Astrocyte of the spinal cord (primary cell): ENCODE measurements around the gene LRPAP1.
"Not testable (repeated sequence)": the region's sequence is repeated elsewhere in the genome, so short reads cannot be mapped to it uniquely, and the experiment has no call there.

Experiments used
- DNase-seq: peaks from one replicate; pipeline ENCODE4 v3.0.0; 2011; ENCODE audit warnings: low read depth, low spot score
- H3K4me3 ChIP-seq: 2 replicates; pipeline ENCODE4 v1.5.1; 2011; ENCODE audit warnings: low read depth, mild to moderate bottlenecking, low read length, moderate library complexity
- in situ Hi-C: cut with HindIII; loops from 2 replicates; pipeline ENCODE4 v1.10.0; 2017; ENCODE audit warnings: low sequenced_read_pairs

LRPAP1 gene

GRCh38 chr4:3557676-3558513, 25.7 kb upstream of the LRPAP1 start:
- DNase-seq, in situ Hi-C loops, H3K4me3 ChIP-seq: not testable (repeated sequence)

DNA sequence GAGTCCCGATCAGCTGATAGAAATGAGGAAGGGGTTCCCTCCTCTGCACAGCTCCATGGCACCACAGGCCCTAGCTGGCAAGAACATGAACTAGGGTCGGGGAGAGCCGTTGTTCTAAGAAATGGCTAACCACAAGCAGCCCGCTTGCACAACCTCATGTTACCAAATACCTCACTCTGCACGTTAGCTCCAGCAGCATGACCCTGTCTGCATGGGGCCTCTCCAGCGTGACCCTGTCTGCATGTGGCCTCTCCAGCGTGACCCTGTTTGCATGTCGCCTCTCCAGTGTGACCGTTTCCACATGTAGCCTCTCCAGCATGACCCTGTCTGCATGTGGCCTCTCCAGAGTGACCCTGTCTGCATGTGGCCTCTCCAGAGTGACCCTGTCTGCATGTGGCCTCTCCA, 24.9 kb upstream of the LRPAP1 start:
- DNase-seq, H3K4me3 ChIP-seq, in situ Hi-C loops: not testable (repeated sequence)

DNA sequence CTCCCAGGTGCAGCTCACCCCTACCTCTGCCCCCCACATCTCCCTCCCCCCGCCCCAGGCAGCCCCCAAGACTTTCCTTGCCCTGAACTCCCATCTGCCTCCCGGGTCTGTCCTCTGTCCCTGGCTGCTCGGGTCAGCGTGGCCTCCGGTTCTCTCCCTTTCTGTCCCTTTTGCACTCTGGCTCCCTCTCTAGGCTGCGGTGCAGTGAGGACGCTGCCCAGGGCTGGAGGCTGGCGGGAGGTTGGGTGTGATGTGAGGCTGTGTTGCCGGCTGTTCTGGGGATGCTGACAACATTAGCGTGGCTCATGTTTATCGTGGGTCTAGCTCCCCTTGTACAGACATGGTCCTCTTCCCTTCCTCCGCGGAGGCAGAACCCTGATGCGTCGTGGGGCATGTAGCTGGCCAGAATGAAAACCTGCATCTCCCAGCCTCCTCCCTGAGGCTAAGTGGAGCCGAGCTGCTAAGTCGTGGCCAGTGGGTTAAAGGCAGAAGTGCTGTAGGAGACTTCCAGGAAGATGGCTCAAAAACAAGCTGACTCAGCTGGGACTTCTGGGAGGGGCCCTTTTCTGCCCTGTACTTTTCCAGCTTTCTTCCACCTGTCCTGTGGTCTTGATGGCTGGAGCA, 24.1 kb upstream of the LRPAP1 start:
- DNase-seq, H3K4me3 ChIP-seq, in situ Hi-C loops: not testable (repeated sequence)

- H3K4me3 ChIP-seq, in situ Hi-C loops, DNase-seq: not testable (repeated sequence)
Measured at GRCh38 chr4:3555459-3556070, 23.3 kb upstream of the LRPAP1 start.

DNA sequence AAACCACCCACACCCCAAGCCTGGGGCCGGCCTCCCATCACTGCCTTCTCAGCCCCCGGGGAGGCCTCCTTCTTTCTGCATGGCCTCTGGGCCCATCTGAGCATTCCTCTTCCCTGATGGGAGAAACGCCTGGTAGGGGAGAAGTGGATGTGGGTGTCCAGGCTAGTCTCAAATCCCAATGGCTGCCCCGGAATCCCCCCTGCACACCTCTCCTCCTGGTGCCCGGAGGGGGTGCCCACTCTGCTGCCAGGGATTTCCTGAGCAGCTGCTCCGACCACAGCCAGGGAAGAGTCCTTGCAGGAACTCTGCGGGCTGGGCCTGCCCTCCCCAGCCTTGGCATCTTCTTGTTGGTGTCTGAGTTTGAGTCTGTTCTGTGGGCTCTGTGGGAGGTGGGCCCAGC, 19.1 kb upstream of the LRPAP1 start:
- in situ Hi-C loops, H3K4me3 ChIP-seq, DNase-seq: not testable (repeated sequence)

- in situ Hi-C loops, DNase-seq, H3K4me3 ChIP-seq: not testable (repeated sequence)
Measured at GRCh38 chr4:3550792-3551325, 18.6 kb upstream of the LRPAP1 start.

DNA sequence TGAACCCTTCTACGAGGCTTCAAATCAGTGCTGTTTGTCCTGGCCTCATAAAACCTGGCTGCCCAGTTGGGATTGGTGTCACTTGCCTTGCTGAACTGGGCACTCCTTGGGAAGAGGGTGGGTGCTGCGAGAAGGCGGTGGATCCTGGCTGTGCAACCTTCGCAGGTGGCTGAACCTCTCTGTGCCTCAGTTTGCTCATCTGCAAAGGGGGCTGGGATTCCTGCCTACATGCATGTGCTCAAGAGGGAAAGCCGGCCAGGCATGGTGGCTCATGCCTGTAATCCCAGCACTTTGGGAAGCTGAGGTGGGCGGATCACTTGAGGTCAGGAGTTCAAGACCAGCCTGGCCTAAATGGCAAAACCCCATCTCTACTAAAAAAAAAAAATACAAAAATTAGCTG, 17.8 kb upstream of the LRPAP1 start:
- DNase-seq, in situ Hi-C loops: not testable (repeated sequence)

DNA sequence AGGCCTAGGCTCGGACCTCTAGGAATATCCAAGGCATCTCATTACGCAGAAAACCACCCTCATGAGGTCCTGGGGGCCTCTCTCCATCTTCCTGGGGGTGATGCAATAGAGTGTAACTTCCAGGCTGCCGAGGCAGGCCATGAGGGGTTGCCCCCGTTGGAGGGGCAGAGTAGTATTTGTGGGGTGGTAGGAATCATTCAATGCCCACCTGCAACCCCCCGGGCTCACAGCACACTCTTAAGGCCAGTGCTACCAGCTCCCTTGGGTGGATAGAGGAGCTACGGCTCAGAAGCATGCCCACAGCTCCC, 17.4 kb upstream of the LRPAP1 start:
- H3K4me3 ChIP-seq, in situ Hi-C loops: not testable (repeated sequence)

More for the DNA sequence above, 17.8 kb upstream of the LRPAP1 start:
- not testable (repeated sequence) for H3K4me3 ChIP-seq

GRCh38 chr4:3548991-3549693, 16.9 kb upstream of the LRPAP1 start:
- in situ Hi-C loops, DNase-seq, H3K4me3 ChIP-seq: not testable (repeated sequence)

More for the DNA sequence above, 17.4 kb upstream of the LRPAP1 start:
- DNase-seq: not testable (repeated sequence)

DNA sequence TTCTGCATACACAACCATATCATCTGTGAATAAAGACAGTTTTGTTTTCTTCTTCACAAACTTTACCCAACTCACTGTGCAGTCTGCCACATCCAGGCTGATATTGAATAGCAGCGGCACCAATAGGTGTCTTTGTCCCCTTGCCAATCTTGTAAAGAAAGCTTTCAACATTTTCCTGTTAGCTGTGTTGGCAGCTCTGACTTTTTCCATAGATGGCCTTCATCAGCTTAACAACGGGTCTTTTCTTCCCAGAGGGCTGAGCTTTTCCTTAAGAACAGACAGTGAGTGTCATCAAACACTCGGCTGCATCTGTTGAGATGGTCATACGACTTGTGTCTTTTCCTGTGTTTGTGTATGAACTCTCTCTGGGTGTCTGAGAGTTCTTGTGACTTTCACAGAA, 14.5 kb upstream of the LRPAP1 start:
- in situ Hi-C loops, H3K4me3 ChIP-seq, DNase-seq: not testable (repeated sequence)

- DNase-seq, in situ Hi-C loops, H3K4me3 ChIP-seq: not testable (repeated sequence)
Measured at GRCh38 chr4:3545351-3545750, 13.1 kb upstream of the LRPAP1 start.

DNA sequence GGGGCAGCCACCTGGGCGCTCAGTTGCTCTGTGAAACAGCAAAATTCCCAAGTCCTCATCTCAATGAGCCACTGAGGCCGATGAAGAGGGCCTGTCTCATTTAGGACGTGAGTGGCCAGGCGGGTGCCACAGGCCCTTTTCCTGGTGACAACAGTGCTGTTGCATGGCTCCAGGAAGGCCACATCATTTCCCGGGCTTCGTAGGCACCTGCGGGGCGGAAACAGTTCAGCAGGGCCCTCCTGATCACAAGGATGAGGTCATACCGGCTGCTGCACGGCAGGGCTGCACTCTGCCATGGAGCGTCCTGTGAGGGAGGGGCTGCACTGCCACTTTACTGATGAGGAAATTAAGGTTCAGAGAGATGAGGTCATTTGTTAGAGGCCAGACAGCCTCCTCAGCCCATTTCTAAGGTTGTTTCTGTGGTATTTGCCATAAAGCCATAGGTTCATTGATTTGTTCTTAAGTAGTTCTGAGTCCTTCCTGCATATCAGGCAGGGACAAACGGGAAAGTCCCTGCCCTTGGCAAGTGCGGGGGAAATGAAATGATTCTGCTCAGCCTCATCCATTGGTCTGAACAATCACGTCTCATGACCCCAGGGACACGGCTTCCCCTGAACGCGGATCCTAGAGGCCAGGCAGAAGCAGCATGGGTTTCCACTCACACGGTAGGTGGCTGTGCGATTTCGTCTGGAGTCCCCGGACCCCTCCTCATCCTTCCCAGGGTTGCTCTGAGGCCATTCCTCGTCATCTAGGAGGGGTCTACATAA, 12.2 kb upstream of the LRPAP1 start:
- DNase-seq, H3K4me3 ChIP-seq, in situ Hi-C loops: not testable (repeated sequence)

GRCh38 chr4:3543415-3543814, 11.2 kb upstream of the LRPAP1 start:
- H3K4me3 ChIP-seq, DNase-seq, in situ Hi-C loops: not testable (repeated sequence)

DNA sequence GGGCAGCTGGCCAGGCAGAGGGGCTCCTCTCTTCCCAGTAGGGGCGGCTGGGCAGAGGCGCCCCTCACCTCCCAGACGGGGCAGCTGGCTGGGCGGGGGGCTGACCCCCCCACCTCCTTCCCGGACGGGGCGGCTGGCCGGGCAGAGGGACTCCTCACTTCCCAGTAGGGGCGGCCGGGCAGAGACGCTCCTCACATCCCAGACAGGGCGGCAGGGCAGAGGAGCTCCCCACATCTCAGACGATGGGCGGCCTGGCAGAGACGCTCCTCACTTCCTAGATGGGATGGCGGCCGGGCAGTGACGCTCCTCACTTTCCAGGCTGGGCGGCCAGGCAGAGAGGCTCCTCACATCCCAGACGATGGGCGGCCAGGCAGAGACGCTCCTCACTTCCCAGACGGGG, 6.7 kb upstream of the LRPAP1 start:
- DNase-seq, in situ Hi-C loops, H3K4me3 ChIP-seq: not testable (repeated sequence)

DNA sequence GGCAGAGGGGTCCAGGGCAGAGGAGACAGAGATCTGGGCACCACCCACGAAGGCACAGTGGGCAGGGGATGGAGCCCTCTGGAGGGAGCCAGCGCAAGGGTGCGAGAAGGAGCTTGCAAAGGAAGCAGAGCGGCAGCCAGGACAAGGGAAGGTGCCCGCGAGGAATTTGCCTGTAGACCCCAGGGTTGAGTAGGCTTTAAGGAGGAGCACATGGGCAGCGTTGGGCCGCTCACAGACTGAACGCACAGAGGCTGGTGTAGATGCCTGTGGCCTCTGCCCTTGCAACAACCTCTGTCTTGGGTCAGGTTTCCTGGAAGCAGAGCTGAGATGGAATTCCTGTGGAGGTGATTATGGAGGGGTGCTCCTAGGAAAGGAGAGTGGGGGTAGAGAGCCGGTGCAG, 3.6 kb upstream of the LRPAP1 start:
- in situ Hi-C loops: not testable (repeated sequence)

More for the DNA sequence above, 3.6 kb upstream of the LRPAP1 start:
- not testable (repeated sequence) for H3K4me3 ChIP-seq, DNase-seq
